HG03342 (cell line): Measurements from ENCODE around the gene SYT1.
"Not testable (repeated sequence)": the region's sequence is repeated elsewhere in the genome, so short reads cannot be mapped to it uniquely, and the experiment has no call there.

Source experiments
- ATAC-seq: cut with Tn5 transposase; IDR thresholded peaks from one replicate; pipeline ENCODE4 v1.9.1; 2021; ENCODE audit warnings: mild to moderate bottlenecking, moderate library complexity; ENCODE audit not compliant: unreplicated experiment

SYT1 gene

DNA sequence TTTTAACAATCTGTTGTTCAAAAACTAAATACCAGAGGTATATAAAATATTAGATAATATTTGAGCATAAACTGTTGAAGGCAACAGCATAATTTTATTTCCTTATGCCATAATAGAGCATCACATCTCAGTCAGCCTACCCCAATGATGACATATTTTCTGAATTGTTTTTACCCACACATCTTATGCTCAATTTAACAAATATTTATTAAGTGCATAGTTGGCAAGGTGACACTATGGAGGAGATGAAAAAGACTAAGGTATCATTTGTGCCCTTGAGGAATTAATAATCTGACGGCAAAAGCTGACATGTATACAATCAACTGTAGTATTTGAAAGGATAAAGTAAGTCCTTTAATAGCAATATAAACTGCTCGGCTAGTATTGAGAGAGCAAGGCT lies 102.4 kb downstream of the SYT1 start:
- ATAC-seq, result no peak

GRCh38 chr12:78968226-78968625 lies 103.7 kb downstream of the SYT1 start:
- no peak for ATAC-seq

DNA sequence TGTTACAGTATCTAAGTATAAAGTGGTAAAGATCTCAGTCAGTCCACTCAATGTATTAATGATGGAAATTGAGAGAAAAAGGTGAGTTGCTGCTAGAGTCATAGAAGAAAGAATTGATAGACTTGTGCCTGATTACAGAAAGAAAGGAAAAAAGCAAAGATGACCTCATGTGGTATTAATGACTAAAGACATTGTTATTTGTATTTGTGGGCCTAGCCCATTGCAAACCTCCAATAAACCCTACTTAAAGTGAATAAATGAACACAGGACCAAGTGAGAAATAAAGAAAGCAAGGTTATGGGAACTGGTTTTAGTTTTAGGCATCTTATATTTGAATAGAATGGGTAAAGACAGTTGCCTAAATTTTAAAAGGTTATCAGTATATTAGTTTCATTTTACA lies 105.5 kb downstream of the SYT1 start:
- ATAC-seq, result no peak

GRCh38 chr12:78977304-78977867 lies 112.8 kb downstream of the SYT1 start:
- ATAC-seq, result no peak

- ATAC-seq, result no peak
Observed at GRCh38 chr12:78994168-78994791, 129.7 kb downstream of the SYT1 start.

- ATAC-seq, result no peak
Observed at GRCh38 chr12:79000501-79000900, 135.9 kb downstream of the SYT1 start.

GRCh38 chr12:79001404-79001803 lies 136.8 kb downstream of the SYT1 start:
- ATAC-seq, result no peak

DNA sequence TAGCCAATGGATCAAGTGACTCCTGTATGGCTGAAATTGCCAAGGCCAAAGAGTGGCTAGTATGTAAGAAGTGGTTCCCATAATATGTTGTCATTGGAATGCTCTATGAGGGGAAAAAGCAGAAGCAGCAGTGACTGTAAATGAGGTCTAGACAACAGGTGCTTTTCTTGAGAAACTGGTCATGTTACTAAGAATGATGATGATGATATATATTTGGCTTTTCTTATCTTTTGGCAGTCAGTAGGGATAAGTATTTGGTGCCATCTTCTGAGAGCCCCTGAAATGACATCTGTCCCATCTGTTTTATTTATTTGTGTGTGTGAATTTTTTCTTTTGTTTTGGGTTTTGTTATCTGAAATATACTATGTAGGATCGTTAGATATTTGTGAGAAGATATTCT lies 141.7 kb downstream of the SYT1 start:
- no peak for ATAC-seq

DNA sequence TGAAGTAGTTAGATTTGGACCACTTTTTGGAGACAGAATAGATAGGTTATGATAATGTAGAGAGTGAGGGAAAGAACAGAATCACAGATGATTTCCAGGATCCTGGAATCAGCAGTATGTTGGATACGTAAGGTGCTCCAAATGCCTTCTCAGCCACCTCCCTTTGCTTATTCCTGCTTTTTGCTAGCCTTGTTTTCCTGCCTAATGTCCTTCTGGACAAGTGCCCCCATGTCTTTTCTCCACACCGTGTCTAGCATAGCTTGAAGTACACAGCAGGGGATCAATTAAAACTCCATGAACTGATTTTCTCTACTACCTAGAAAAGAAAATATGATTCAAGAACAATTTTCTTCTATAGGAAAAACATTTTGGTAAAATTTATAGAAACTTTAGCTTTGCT lies 144.0 kb downstream of the SYT1 start:
- ATAC-seq, result no peak

- no peak for ATAC-seq
Observed at GRCh38 chr12:79012636-79013035, 148.1 kb downstream of the SYT1 start.

- no peak for ATAC-seq
Observed at GRCh38 chr12:79016181-79016580, 151.6 kb downstream of the SYT1 start.

- ATAC-seq, result peak; percentile 62
Observed at GRCh38 chr12:79019672-79020071, 155.1 kb downstream of the SYT1 start.

- ATAC-seq, result no peak
Observed at GRCh38 chr12:79020106-79020505, 155.5 kb downstream of the SYT1 start.

DNA sequence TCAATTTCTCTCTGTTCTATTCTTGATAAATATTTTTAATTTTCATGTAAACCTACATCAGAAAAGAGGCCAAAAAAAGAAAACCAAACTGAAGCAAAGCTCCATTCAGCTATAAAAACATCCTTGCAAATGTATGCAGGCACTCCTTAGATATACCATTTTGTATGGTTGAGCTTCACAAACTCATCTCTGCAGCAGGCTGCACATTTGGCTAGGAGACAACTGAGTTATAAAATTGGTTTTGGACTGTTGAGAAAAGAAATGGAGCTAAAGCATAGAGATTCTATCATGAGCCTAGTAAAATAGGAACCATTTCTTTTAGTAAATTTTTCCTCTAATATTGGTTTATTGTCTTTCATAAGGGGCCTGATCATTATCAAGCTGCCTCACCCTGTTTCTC lies 156.4 kb downstream of the SYT1 start:
- ATAC-seq, result no peak

DNA sequence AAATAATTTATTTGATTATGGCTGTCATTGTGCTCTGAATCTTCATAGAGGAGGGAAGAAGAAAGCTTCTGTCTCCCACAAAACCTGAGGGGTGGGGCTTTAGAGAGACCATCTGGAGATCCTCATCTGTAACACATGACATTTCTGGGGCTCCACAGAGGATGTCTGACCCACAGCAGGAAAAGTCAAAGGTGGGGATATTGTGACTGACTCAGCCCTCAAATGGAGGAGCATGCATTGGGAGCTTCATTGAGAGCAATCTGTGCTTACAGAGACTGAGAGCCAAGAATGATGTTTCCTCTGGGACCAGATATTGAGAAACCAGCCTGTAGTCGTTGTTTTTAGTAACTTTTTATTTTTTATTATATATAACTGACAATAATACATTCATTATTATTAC lies 158.7 kb downstream of the SYT1 start:
- no peak for ATAC-seq

DNA sequence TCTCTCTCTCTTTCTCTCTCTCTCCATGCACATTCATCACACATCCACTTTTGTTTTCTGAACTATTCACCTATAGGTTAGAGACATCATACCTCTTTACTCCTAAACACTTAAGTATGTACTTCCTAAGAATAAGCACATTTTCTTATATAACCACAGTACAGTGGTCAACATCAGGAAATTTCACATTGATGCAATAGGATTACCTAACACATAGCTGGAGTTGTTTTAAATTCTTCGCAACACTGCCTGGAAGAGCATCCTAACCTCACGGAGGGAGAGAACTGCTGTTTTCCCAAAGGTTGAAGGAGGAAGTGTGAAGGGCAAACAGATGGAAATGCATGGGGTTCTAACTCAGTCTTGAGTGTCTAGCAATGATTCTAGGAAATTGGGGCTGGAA lies 159.2 kb downstream of the SYT1 start:
- ATAC-seq, result no peak

- ATAC-seq, result no peak
Observed at GRCh38 chr12:79033788-79034187, 169.2 kb downstream of the SYT1 start.

DNA sequence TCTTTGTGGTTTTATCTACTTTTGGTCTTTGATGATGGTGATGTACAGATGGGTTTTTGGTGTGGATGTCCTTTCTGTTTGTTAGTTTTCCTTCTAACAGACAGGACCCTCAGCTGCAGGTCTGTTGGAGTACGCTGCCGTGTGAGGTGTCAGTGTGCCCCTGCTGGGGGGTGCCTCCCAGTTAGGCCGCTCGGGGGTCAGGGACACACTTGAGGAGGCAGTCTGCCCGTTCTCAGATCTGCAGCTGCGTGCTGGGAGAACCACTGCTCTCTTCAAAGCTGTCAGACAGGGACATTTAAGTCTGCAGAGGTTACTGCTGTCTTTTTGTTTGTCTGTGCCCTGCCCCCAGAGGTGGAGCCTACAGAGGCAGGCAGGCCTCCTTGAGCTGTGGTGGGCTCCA lies 180.2 kb downstream of the SYT1 start:
- ATAC-seq, result not testable (repeated sequence)

- ATAC-seq, result not testable (repeated sequence)
Observed at GRCh38 chr12:79045149-79045703, 180.7 kb downstream of the SYT1 start.

- no peak for ATAC-seq
Observed at GRCh38 chr12:79046021-79046420, 181.4 kb downstream of the SYT1 start.

DNA sequence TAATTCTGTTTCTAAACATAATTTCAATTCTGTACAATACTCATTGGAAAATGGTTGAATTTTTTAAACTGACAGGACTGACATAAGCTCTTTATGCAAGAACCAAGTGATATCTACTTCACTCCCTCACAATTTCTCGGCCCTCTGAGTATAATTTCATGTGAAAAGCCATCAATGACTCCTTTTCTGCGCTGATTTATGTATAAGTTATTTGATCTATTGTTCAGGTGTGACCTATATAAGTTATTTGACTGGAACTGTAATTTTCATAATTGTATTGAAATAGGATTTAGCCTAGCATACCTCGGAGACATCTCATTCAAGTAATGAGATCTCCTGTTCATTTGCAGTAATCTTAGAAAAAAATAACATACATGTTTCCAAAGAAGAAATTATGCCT lies 184.4 kb downstream of the SYT1 start:
- no peak for ATAC-seq

DNA sequence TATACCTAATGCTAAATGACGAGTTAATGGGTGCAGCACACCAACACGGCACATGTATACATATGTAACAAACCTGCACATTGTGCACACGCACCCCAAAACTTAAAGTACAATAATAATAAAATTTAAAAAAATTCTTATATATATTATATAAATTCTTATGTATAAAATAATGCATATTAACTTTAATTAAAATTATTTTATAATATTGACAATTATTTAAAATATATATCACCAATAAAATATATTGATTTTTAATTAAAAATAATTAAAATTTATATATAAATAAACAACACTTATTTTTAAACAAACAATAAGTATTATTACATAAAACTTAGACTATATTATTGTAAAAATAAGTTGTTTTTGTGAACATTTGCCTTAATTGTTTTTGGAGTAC lies 188.8 kb downstream of the SYT1 start:
- ATAC-seq, result no peak
